ENCODE results near the gene TTLL9.

TTLL9 gene

GRCh38 chr20:31903627-31904386 is 33.4 kb downstream of the TTLL9 start:
- no peak for TF ChIP-seq CTCF (IDR thresholded peaks at IDR 0.05; ENCODE audit: insufficient read depth, low read length, poor library complexity, severe bottlenecking)
- no peak overlapping the region for H3K4me3 ChIP-seq (replicated peaks; ENCODE audit: low read depth, low read length)
- no peak for DNase-seq (ENCODE audit: extremely low read depth, insufficient read length)
- H3K27me3 ChIP-seq (replicated peaks; ENCODE audit: control insufficient read depth, insufficient read depth, low read length), result no peaks in the 10 kb centered on the region
- no peaks in the 10 kb centered on the region for H3K36me3 ChIP-seq (ENCODE audit: control insufficient read depth, insufficient read depth, low read length)

GRCh38 chr20:31906001-31906400 is 35.6 kb downstream of the TTLL9 start:
- Histone ChIP-seq H3K27me3 (replicated peaks; ENCODE audit: control insufficient read depth, insufficient read depth, low read length) (no peaks in the 10 kb centered on the region), H3K4me3 (replicated peaks; ENCODE audit: low read depth, low read length) (no peak overlapping the region), H3K36me3 (ENCODE audit: control insufficient read depth, insufficient read depth, low read length) (no peaks in the 10 kb centered on the region)
- no peak for TF ChIP-seq CTCF (IDR thresholded peaks at IDR 0.05; ENCODE audit: insufficient read depth, low read length, poor library complexity, severe bottlenecking)
- DNase-seq (ENCODE audit: extremely low read depth, insufficient read length), result no peak

- no peak for TF ChIP-seq CTCF (IDR thresholded peaks at IDR 0.05; ENCODE audit: insufficient read depth, low read length, poor library complexity, severe bottlenecking)
- Histone ChIP-seq H3K27me3 (replicated peaks; ENCODE audit: control insufficient read depth, insufficient read depth, low read length) (no peaks in the 10 kb centered on the region), H3K4me3 (replicated peaks; ENCODE audit: low read depth, low read length) (no peak overlapping the region), H3K36me3 (ENCODE audit: control insufficient read depth, insufficient read depth, low read length) (no peaks in the 10 kb centered on the region)
- no peak for DNase-seq (ENCODE audit: extremely low read depth, insufficient read length)
Measured at GRCh38 chr20:31907046-31907445, 36.6 kb downstream of the TTLL9 start.

- Histone ChIP-seq H3K36me3 (ENCODE audit: control insufficient read depth, insufficient read depth, low read length) (no peaks in the 10 kb centered on the region), H3K27me3 (replicated peaks; ENCODE audit: control insufficient read depth, insufficient read depth, low read length) (no peaks in the 10 kb centered on the region), H3K4me3 (replicated peaks; ENCODE audit: low read depth, low read length) (no peak overlapping the region)
- no peak for TF ChIP-seq CTCF (IDR thresholded peaks at IDR 0.05; ENCODE audit: insufficient read depth, low read length, poor library complexity, severe bottlenecking)
- no peak for DNase-seq (ENCODE audit: extremely low read depth, insufficient read length)
Measured at GRCh38 chr20:31908016-31908415, 37.6 kb downstream of the TTLL9 start.

GRCh38 chr20:31908424-31908823 is 38.0 kb downstream of the TTLL9 start:
- TF ChIP-seq CTCF (IDR thresholded peaks at IDR 0.05; ENCODE audit: insufficient read depth, low read length, poor library complexity, severe bottlenecking), result no peak
- DNase-seq (ENCODE audit: extremely low read depth, insufficient read length), result no peak
- Histone ChIP-seq H3K4me3 (replicated peaks; ENCODE audit: low read depth, low read length) (no peak overlapping the region), H3K36me3 (ENCODE audit: control insufficient read depth, insufficient read depth, low read length) (no peaks in the 10 kb centered on the region), H3K27me3 (replicated peaks; ENCODE audit: control insufficient read depth, insufficient read depth, low read length) (no peaks in the 10 kb centered on the region)
